Gastrocnemius medialis (tissue), 4 donors: Measurements from ENCODE around the gene AKAIN1. TPM values are rescaled to one million over a fixed set of nuclear protein-coding genes. Genes with fewer than 3 reads are reported as not detected.

Experiments used
- ATAC-seq, 2 donors: fragments of 150-250 bp; one replicate each; pipeline ENCODE4 v1.9.1; 2016
- DNase-seq, 2 donors: peaks; one replicate each; pipeline ENCODE4 v3.0.0-alpha.2; 2019
- H3K27ac ChIP-seq, 4 donors: fragments of 200-600 bp; sonication (generic); 1 replicate in 1 of 4; 2 replicates in 3 of 4; pipeline ENCODE4 v1.5.1; 2016 to 2018; ENCODE audit warnings: mild to moderate bottlenecking in 2 of 4, moderate library complexity in 1 of 4
- H3K27me3 ChIP-seq, 3 donors: fragments of 200-600 bp; sonication (generic) in 2 of 3; 1 replicate in 1 of 3; 2 replicates in 2 of 3; pipeline versions ENCODE4 v1.5.1 to v1.6.0; 2016 to 2019; ENCODE audit warnings: mild to moderate bottlenecking in 1 of 3, moderate library complexity in 1 of 3
- H3K36me3 ChIP-seq, 2 donors: fragments of 200-600 bp; sonication (generic) in 1 of 2; one replicate each; pipeline ENCODE4 v1.5.1; 2017 to 2018
- H3K4me1 ChIP-seq, 2 donors: fragments of 200-600 bp; sonication (generic) in 1 of 2; one replicate each; pipeline ENCODE4 v1.5.1; 2016 to 2017; ENCODE audit warnings: mild to moderate bottlenecking in 2 of 2
- H3K4me3 ChIP-seq, 4 donors: fragments of 200-600 bp; sonication (generic) in 3 of 4; 1 replicate in 1 of 4; 2 replicates in 3 of 4; pipeline ENCODE4 v1.5.1; 2016 to 2019; ENCODE audit warnings: mild to moderate bottlenecking in 2 of 4
- H3K9me3 ChIP-seq, 3 donors: fragments of 200-600 bp; sonication (generic) in 2 of 3; 1 replicate in 1 of 3; 2 replicates in 2 of 3; pipeline ENCODE4 v1.5.1; 2016 to 2019
- CTCF ChIP-seq, 5 experiments: fragments of 450-650 bp in 3 of 5; fragments of 200-600 bp in 2 of 5; sonication (generic) in 2 of 5; IDR thresholded peaks in 4 of 5; conservative IDR thresholded peaks in 1 of 5; 1 replicate in 4 of 5; 2 replicates in 1 of 5; pipeline ENCODE4 v1.5.1; 2016 to 2019; ENCODE audit warnings: antibody characterized with exemption in 5 of 5, mild to moderate bottlenecking in 3 of 5, moderate library complexity in 3 of 5
- POLR2A ChIP-seq, 2 donors: fragments of 450-650 bp; IDR thresholded peaks; one replicate each; pipeline ENCODE4 v1.6.1; 2017; ENCODE audit warnings: antibody characterized with exemption in 2 of 2, mild to moderate bottlenecking in 2 of 2, moderate library complexity in 2 of 2
- in situ Hi-C, 4 donors: fragments of 200-750 bp; cut with MboI; loops; one replicate each; pipeline versions ENCODE4 v1.15.0 to v1.8.0; 2017; ENCODE audit warnings: low sequenced_read_pairs in 4 of 4
- intact Hi-C: fragments of 100-400 bp; cut with DNase I; formaldehyde crosslinking; loops from one replicate; pipeline ENCODE4 v1.15.1; 2023; ENCODE audit warnings: low total_unique reads
- total RNA-seq, 4 donors: library from RNA; depleted of rRNA; stranded (reverse); fragments of >200 nt; gene quantifications; one replicate each; pipeline versions ENCODE4 v1.1.0 to v1.2.3, GENCODE V29; 2016

AKAIN1 gene
- total RNA-seq, 4 donors from 2014 or later, result not detected

- no peak for TF ChIP-seq CTCF (IDR thresholded peaks at IDR 0.05 in 4 of 5, conservative IDR thresholded peaks at IDR 0.05 in 1 of 5)
- TF ChIP-seq POLR2A (IDR thresholded peaks at IDR 0.05), result no peak
- H3K27me3 ChIP-seq, result no peaks in the 10 kb centered on the region
- no peaks in the 10 kb centered on the region for H3K9me3 ChIP-seq
- ATAC-seq, result no peak
- in situ Hi-C loops (no loop called here), intact Hi-C loops (no loop called here)
- no peak overlapping the region for H3K4me3 ChIP-seq
- H3K4me1 ChIP-seq, result no peaks in the 10 kb centered on the region
- no peak for DNase-seq
- H3K36me3 ChIP-seq, result no peaks in the 10 kb centered on the region
- H3K27ac ChIP-seq, result no peak overlapping the region
Measured at GRCh38 chr18:5180254-5180653, 16.8 kb downstream of the AKAIN1 start.

GRCh38 chr18:5178519-5178918, 18.5 kb downstream of the AKAIN1 start:
- no peak for ATAC-seq
- no peak overlapping the region for H3K27ac ChIP-seq
- TF ChIP-seq CTCF (IDR thresholded peaks at IDR 0.05 in 4 of 5, conservative IDR thresholded peaks at IDR 0.05 in 1 of 5) (no peak), POLR2A (IDR thresholded peaks at IDR 0.05) (no peak)
- in situ Hi-C loops, result no loop called here
- no peaks in the 10 kb centered on the region for H3K9me3 ChIP-seq
- no peak overlapping the region for H3K4me3 ChIP-seq
- no peak for DNase-seq
- intact Hi-C loops, result no loop called here
- H3K27me3 ChIP-seq, result no peaks in the 10 kb centered on the region
- H3K36me3 ChIP-seq, result no peaks in the 10 kb centered on the region
- H3K4me1 ChIP-seq, result no peaks in the 10 kb centered on the region

GRCh38 chr18:5175378-5175777, 21.7 kb downstream of the AKAIN1 start:
- H3K36me3 ChIP-seq, result no peaks in the 10 kb centered on the region
- no peaks in the 10 kb centered on the region for H3K9me3 ChIP-seq
- no peak overlapping the region for H3K27ac ChIP-seq
- no peak overlapping the region for H3K4me3 ChIP-seq
- H3K27me3 ChIP-seq, result no peaks in the 10 kb centered on the region
- TF ChIP-seq CTCF (IDR thresholded peaks at IDR 0.05 in 4 of 5, conservative IDR thresholded peaks at IDR 0.05 in 1 of 5), result no peak
- TF ChIP-seq POLR2A (IDR thresholded peaks at IDR 0.05), result no peak
- DNase-seq (no peak), ATAC-seq (no peak)
- intact Hi-C loops (no loop called here), in situ Hi-C loops (no loop called here)
- no peaks in the 10 kb centered on the region for H3K4me1 ChIP-seq

- TF ChIP-seq CTCF (IDR thresholded peaks at IDR 0.05 in 4 of 5, conservative IDR thresholded peaks at IDR 0.05 in 1 of 5) (no peak), POLR2A (IDR thresholded peaks at IDR 0.05) (no peak)
- in situ Hi-C loops, result no loop called here
- Histone ChIP-seq H3K27ac (no peak overlapping the region), H3K9me3 (no peaks in the 10 kb centered on the region), H3K27me3 (no peaks in the 10 kb centered on the region), H3K4me3 (no peak overlapping the region), H3K36me3 (no peaks in the 10 kb centered on the region), H3K4me1 (no peaks in the 10 kb centered on the region)
- intact Hi-C loops, result no loop called here
- DNase-seq (no peak), ATAC-seq (no peak)
Measured at GRCh38 chr18:5173646-5174045, 23.4 kb downstream of the AKAIN1 start.

GRCh38 chr18:5173236-5173635, 23.8 kb downstream of the AKAIN1 start:
- H3K4me3 ChIP-seq, result no peak overlapping the region
- no peak overlapping the region for H3K27ac ChIP-seq
- in situ Hi-C loops, result no loop called here
- no peaks in the 10 kb centered on the region for H3K36me3 ChIP-seq
- no peaks in the 10 kb centered on the region for H3K4me1 ChIP-seq
- H3K27me3 ChIP-seq, result no peaks in the 10 kb centered on the region
- TF ChIP-seq CTCF (IDR thresholded peaks at IDR 0.05 in 4 of 5, conservative IDR thresholded peaks at IDR 0.05 in 1 of 5) (no peak), POLR2A (IDR thresholded peaks at IDR 0.05) (no peak)
- no peak for ATAC-seq
- H3K9me3 ChIP-seq, result no peaks in the 10 kb centered on the region
- intact Hi-C loops, result no loop called here
- no peak for DNase-seq
